Omental fat pad (tissue), 4 donors: ENCODE results near the gene FOXD4L5. TPM values are rescaled to one million over a fixed set of nuclear protein-coding genes. Genes with fewer than 3 reads are reported as not detected.
"Not testable (repeated sequence)": the region's sequence is repeated elsewhere in the genome, so short reads cannot be mapped to it uniquely, and the experiment has no call there.

ENCODE experiments used
- ATAC-seq: fragments of 150-250 bp; one replicate; pipeline ENCODE4 v1.9.1; 2016; ENCODE audit warnings: mild to moderate bottlenecking, moderate library complexity; ENCODE audit not compliant: low FRiP score
- DNase-seq: peaks from one replicate; pipeline ENCODE4 v3.0.0-alpha.2; 2019; ENCODE audit warnings: low spot score
- small RNA-seq: library from RNA; depleted of rRNA; stranded (forward); fragments of <200 nt; gene quantifications from one replicate; pipeline ENCODE3, GENCODE V24; 2016
- total RNA-seq, 4 donors: library from RNA; depleted of rRNA; stranded (reverse); fragments of >200 nt; gene quantifications; one replicate each; pipeline ENCODE4 v1.1.0, GENCODE V29; 2016

FOXD4L5 gene
- total RNA-seq, result under 1 TPM in 1 of 4 donors, not detected in 3; 0.48 TPM

- ATAC-seq, DNase-seq: not testable (repeated sequence)
Observed at GRCh38 chr9:65285109-65285508, at the start of gene FOXD4L5. TSS of gene FOXD4L5 (minus strand) at chr9:65285209. CDS start at chr9:65284377, 832 bp downstream.

DNA sequence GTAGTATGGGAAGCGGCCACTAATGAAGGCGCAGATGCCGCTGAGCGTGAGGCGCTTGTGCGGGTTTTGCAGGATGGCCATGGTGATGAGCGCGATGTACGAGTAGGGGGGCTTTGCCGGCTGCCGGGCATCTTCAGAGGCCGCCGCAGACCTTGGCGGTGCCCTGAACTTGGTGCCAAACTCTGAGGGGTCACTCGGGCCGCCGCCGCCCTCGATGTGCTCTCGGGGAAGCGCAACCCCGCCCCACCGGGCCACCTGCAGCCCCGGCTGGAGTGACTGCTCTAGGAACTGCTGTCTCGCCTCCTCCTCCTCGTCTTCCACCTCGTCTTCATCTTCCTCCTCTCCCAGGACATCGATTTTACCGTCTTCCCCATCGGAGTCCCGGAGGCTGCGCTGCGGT is 1.1 kb downstream of the FOXD4L5 start:
- DNase-seq, result not testable (repeated sequence)

DNA sequence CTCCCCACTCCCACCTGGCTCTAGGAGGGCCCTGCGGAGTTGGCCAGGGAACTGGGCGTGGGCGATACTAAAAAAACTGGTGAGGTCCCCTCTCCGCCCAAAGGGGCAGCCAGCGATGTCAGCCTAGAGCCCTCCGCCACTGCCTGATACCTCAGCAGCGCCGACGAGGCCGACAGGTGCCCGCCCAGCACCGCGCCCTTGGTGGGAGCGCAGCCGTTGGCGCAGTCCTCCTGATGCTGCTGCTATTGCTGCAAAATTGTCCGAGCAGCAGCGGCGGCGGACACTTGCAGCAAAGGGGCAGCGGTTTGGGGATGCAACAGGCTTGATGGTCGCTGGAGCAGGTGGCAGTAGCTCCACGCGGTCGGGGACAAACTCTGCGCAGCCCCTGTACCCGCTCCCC is 2.0 kb downstream of the FOXD4L5 start:
- not testable (repeated sequence) for ATAC-seq, DNase-seq

More for the DNA sequence above, 1.1 kb downstream of the FOXD4L5 start:
- ATAC-seq, result not testable (repeated sequence)

Small RNAs within 50 kb of the gene (small RNA-seq; reads per million reads assigned to genes)
- not detected for gene IGKV1OR9-1
